Tibial artery (tissue), 4 donors: ENCODE data around the gene ST8SIA6.

Source experiments
- DNase-seq, 2 donors: peaks; one replicate each; pipeline ENCODE4 v3.0.0-alpha.2; 2019
- H3K27ac ChIP-seq, 2 donors: fragments of 200-600 bp; sonication (generic) in 1 of 2; 1 replicate in 1 of 2; 2 replicates in 1 of 2; pipeline ENCODE4 v1.5.1; 2018 to 2019; ENCODE audit warnings: mild to moderate bottlenecking in 1 of 2
- H3K27me3 ChIP-seq, 2 donors: fragments of 200-600 bp; sonication (generic) in 1 of 2; one replicate each; pipeline versions ENCODE4 v1.5.1 to v1.6.0; 2016 to 2019
- H3K36me3 ChIP-seq, 3 donors: fragments of 200-600 bp; sonication (generic) in 2 of 3; one replicate each; pipeline ENCODE4 v1.5.1; 2016 to 2019; ENCODE audit warnings: mild to moderate bottlenecking in 2 of 3
- H3K4me1 ChIP-seq, 4 donors: fragments of 200-600 bp; sonication (generic) in 2 of 4; 1 replicate in 3 of 4; 2 replicates in 1 of 4; pipeline ENCODE4 v1.5.1; 2016 to 2019
- H3K4me3 ChIP-seq, 2 donors: fragments of 200-600 bp; sonication (generic) in 1 of 2; 1 replicate in 1 of 2; 2 replicates in 1 of 2; pipeline ENCODE4 v1.5.1; 2018 to 2019; ENCODE audit warnings: mild to moderate bottlenecking in 2 of 2
- H3K9me3 ChIP-seq, 3 donors: fragments of 200-600 bp; sonication (generic) in 1 of 3; one replicate each; pipeline ENCODE4 v1.5.1; 2016 to 2019
- intact Hi-C: fragments of 100-400 bp; cut with DNase I; formaldehyde crosslinking; loops from one replicate; pipeline ENCODE4 v1.15.0; 2023; ENCODE audit warnings: low total_unique reads
- TF ChIP-seq, protein P1 (sequence below), 2 experiments: fragments of 200-600 bp in 1 of 2; fragments of 450-650 bp in 1 of 2; IDR thresholded peaks; one replicate each; pipeline ENCODE4 v1.5.1; 2017 to 2019; ENCODE audit warnings: antibody characterized with exemption in 2 of 2, mild to moderate bottlenecking in 1 of 2, moderate library complexity in 1 of 2

ST8SIA6 gene

DNA sequence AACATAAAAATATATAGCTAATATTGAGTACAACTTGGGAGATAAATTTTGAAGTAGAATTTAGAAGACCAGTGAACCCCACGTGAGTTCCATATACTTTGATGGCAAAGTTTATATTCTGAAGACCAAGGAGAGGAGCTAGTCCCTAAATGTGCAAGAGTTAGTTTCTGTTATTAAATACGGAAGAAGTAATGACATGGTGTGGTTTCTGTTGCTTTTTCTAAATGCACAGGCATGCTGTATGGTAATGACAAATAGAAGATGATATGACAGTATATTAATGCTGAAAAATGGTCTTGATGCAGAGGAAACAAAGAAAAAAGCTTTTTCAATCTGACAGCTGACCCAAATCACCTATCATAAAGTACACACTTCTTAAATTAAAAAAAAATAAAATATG lies 101.8 kb downstream of the ST8SIA6 start:
- Histone ChIP-seq H3K27me3 (no peaks in the 10 kb centered on the region), H3K9me3 (no peaks in the 10 kb centered on the region), H3K4me3 (no peak overlapping the region), H3K36me3 (no peaks in the 10 kb centered on the region), H3K4me1 (peaks cover 0 to 13% (median 7%) of the 10 kb centered on the region in 4 donors), H3K27ac (no peak overlapping the region)
- no peak for DNase-seq
- TF ChIP-seq, protein P1, sequence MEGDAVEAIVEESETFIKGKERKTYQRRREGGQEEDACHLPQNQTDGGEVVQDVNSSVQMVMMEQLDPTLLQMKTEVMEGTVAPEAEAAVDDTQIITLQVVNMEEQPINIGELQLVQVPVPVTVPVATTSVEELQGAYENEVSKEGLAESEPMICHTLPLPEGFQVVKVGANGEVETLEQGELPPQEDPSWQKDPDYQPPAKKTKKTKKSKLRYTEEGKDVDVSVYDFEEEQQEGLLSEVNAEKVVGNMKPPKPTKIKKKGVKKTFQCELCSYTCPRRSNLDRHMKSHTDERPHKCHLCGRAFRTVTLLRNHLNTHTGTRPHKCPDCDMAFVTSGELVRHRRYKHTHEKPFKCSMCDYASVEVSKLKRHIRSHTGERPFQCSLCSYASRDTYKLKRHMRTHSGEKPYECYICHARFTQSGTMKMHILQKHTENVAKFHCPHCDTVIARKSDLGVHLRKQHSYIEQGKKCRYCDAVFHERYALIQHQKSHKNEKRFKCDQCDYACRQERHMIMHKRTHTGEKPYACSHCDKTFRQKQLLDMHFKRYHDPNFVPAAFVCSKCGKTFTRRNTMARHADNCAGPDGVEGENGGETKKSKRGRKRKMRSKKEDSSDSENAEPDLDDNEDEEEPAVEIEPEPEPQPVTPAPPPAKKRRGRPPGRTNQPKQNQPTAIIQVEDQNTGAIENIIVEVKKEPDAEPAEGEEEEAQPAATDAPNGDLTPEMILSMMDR (IDR thresholded peaks at IDR 0.05), result no peak
- intact Hi-C loops, result no loop called here

DNA sequence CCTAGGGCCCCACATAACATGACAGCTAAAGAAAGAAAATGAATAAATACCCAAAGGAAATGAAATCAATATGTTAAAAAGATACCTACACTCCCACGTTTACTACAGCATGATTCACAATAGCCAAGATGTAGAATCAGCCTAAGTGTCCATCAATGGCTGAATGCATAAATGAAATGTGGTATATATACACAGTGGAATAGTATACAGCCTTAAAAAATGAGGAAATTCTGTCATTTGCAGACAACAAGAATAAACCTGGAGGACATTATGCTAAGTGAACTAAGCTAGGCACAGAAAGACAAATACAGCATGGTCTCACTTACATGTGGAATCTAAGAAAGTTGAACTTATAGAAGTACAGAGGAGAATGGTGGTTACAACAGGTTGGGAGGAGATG lies 102.9 kb downstream of the ST8SIA6 start:
- no peak for DNase-seq
- no peaks in the 10 kb centered on the region for H3K36me3 ChIP-seq
- no peaks in the 10 kb centered on the region for H3K27me3 ChIP-seq
- no peak overlapping the region for H3K4me3 ChIP-seq
- intact Hi-C loops, result no loop called here
- no peaks in the 10 kb centered on the region for H3K9me3 ChIP-seq
- H3K27ac ChIP-seq, result no peak overlapping the region
- TF ChIP-seq, protein P1 (IDR thresholded peaks at IDR 0.05), result no peak
- peaks cover 0 to 13% (median 7%) of the 10 kb centered on the region in 4 donors for H3K4me1 ChIP-seq

DNA sequence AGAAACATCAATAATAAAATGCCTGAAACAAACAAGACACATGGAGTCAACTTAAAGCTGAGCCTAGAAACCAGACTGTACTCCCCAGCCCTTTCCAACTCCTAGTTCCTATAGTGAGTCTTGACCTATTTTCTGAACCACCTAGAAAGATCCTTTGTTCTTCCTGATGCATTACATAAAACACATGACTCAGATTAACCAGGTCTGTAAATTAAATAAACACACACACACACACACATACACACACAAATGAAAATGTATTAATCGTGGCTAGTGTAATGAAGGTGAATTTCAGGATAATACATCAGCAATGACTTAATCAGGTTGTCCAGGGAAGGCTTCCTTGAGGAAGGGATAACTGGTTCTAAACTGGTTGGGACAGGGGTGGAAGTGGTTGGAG lies 104.7 kb downstream of the ST8SIA6 start:
- Histone ChIP-seq H3K36me3 (no peaks in the 10 kb centered on the region), H3K9me3 (no peaks in the 10 kb centered on the region), H3K4me3 (no peak overlapping the region), H3K27me3 (no peaks in the 10 kb centered on the region), H3K4me1 (peaks cover 0 to 13% (median 7%) of the 10 kb centered on the region in 4 donors), H3K27ac (no peak overlapping the region)
- TF ChIP-seq, protein P1 (IDR thresholded peaks at IDR 0.05), result no peak
- intact Hi-C loops, result no loop called here
- no peak for DNase-seq

DNA sequence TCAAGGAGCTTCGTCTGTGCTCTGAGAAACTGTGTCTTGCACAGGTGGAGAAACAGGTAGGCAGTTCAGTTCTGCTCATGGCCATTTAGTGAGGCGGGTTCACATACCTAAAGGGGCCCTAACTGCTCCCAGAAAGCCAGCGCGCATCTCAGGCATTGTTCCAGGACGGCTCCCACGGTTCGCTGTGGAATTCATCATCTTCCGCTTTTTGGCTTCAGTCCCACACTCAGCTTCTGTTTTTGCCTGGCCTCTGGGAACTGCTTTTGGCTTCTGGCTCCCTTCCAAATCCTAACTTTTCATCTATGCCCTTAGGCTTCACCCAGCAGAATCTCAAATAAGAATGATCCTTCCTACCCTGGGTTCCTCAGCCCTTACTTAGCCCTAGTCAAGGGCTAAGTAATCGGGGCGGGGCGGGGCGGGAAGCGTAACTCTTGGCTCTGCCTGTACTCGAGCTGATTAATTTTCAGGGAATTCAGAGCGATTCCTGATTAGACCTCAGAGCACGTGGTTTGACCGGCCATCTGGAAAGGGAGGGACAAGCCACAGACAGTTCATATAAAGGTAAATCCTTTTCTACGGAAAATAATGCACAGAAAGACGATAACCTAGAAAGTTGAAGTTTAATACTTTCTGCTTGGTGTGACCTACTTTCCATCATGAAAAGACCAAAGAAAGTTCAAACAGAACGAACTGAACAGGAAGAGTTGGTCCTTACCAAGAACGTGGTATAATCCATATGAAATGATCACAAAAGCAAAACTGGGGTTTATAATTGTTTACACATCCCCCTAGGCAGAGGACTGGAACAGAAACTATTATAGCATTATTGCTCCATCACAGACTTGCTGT lies 105.7 kb downstream of the ST8SIA6 start:
- Histone ChIP-seq H3K27me3 (no peaks in the 10 kb centered on the region), H3K4me1 (peaks cover 0 to 13% (median 7%) of the 10 kb centered on the region in 4 donors), H3K9me3 (no peaks in the 10 kb centered on the region), H3K4me3 (peak overlapping the region; percentile 24 to 27), H3K36me3 (no peaks in the 10 kb centered on the region), H3K27ac (peak overlapping the region; percentile 29 to 50)
- peak; percentile 22 to 70 for DNase-seq
- TF ChIP-seq, protein P1 (IDR thresholded peaks at IDR 0.05), result no peak
- intact Hi-C loops, result no loop called here

DNA sequence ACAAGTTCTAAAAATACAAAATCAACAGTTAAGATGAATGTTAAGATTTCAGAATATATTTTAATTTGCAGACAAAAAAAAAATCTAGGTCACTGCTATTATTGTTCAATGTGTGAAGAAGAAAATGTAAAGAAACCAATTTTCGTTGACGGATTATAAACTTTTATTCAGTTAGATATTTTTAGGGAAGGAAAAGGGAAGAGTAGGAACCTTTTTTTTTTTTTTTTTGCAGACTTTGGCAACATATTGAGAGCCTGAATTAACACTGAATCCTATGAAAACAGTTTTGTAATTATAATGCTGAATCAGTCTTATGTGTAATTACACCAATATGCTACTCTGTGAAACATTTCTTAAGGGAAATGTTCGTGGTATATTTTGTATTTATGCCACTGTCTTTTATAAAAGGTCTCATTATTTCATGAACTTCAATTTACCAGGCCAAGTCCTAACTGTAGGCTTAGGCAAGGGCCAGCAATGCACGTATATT lies 106.3 kb downstream of the ST8SIA6 start:
- H3K4me3 ChIP-seq, result peak overlapping the region in 1 of 2 donors; percentile 24
- peaks cover 0 to 13% (median 7%) of the 10 kb centered on the region in 4 donors for H3K4me1 ChIP-seq
- intact Hi-C loops, result no loop called here
- H3K9me3 ChIP-seq, result no peaks in the 10 kb centered on the region
- no peak for DNase-seq
- H3K27ac ChIP-seq, result peak overlapping the region; percentile 29 to 50
- H3K36me3 ChIP-seq, result no peaks in the 10 kb centered on the region
- TF ChIP-seq, protein P1 (IDR thresholded peaks at IDR 0.05), result no peak
- no peaks in the 10 kb centered on the region for H3K27me3 ChIP-seq
